Panc1 (cell line): Measurements from ENCODE around the gene NOTO. TPM values are rescaled to one million over a fixed set of nuclear protein-coding genes. Genes with fewer than 3 reads are reported as not detected.

Experiments used
- ATAC-seq: fragments of 200-7000 bp; cut with Tn5 transposase; 2 replicates; pipeline ENCODE4 v1.9.1; 2020; ENCODE audit warnings: mild to moderate bottlenecking, moderate library complexity
- BruUV-seq: library from RNA; stranded (reverse); fragments of 400-500 nt; replicated peaks from 2 replicates; lab custom pipeline; 2021; lab: Mats Ljungman, UMichigan
- CTCF ChIA-PET: fragments of 300-600 bp; sonication (Branson Sonifier 250); formaldehyde crosslinking; loops from one replicate; lab custom pipeline; 2022; ENCODE audit warnings: antibody characterized with exemption; lab: Charles Lee
- POLR2A ChIA-PET: fragments of 300-600 bp; sonication (Branson Sonifier 250); formaldehyde crosslinking; loops from one replicate; lab custom pipeline; 2022; ENCODE audit warnings: antibody characterized with exemption; lab: Charles Lee
- DNase-seq: peaks from one replicate; pipeline ENCODE4 v3.0.0-alpha.2; 2010; ENCODE audit warnings: low read depth, low spot score
- H3K27ac ChIP-seq: 2 replicates; pipeline ENCODE4 v1.5.1; 2011; ENCODE audit warnings: mild to moderate bottlenecking, low read length, inconsistent platforms
- H3K27me3 ChIP-seq: fragments of 200-500 bp; sonication (Bioruptor generic); 2 replicates; pipeline ENCODE4 v1.6.0; 2014; ENCODE audit warnings: low read length, inconsistent platforms; ENCODE audit not compliant: control insufficient read depth, insufficient read depth
- H3K36me3 ChIP-seq: fragments of 200-500 bp; sonication (Bioruptor generic); 2 replicates; pipeline ENCODE4 v1.5.1; 2014; ENCODE audit warnings: inconsistent platforms, mild to moderate bottlenecking, low read length, moderate library complexity; ENCODE audit not compliant: control insufficient read depth, insufficient read depth
- H3K4me1 ChIP-seq: 2 replicates; pipeline ENCODE4 v1.5.1; 2011; ENCODE audit warnings: inconsistent platforms, mild to moderate bottlenecking, low read length, moderate library complexity; ENCODE audit not compliant: control insufficient read depth, insufficient read depth
- H3K4me3 ChIP-seq, 2 experiments: 2 replicates each; pipeline ENCODE4 v1.5.1; 2011 to 2012; ENCODE audit warnings: low read depth in 2 of 2, low read length in 2 of 2, mild to moderate bottlenecking in 2 of 2, inconsistent platforms in 1 of 2, moderate library complexity in 1 of 2
- H3K9me3 ChIP-seq: fragments of 200-500 bp; sonication (Bioruptor generic); 2 replicates; pipeline ENCODE4 v1.5.1; 2014; ENCODE audit warnings: low read depth, mild to moderate bottlenecking, inconsistent platforms, low read length, moderate library complexity; ENCODE audit not compliant: control insufficient read depth, insufficient read depth
- CTCF ChIP-seq: fragments of 450-650 bp; IDR thresholded peaks from 2 replicates; pipeline ENCODE4 v1.5.1; 2017; ENCODE audit warnings: mild to moderate bottlenecking
- POLR2AphosphoS5 ChIP-seq: IDR thresholded peaks from 2 replicates; pipeline ENCODE4 v1.6.1; 2012; ENCODE audit warnings: mild to moderate bottlenecking, low read depth, low read length, moderate library complexity
- SIN3A ChIP-seq: IDR thresholded peaks from 2 replicates; pipeline ENCODE4 v1.6.1; 2012; ENCODE audit warnings: low read depth, mild to moderate bottlenecking, low read length, moderate library complexity, borderline replicate concordance; ENCODE audit not compliant: insufficient read depth
- TCF7L2 ChIP-seq: IDR thresholded peaks from 2 replicates; pipeline ENCODE4 v1.6.1; 2011; ENCODE audit warnings: mild to moderate bottlenecking, low read depth, low read length, inconsistent platforms
- in situ Hi-C: cut with HindIII; loops from 2 replicates; pipeline ENCODE4 v1.10.0; 2016; ENCODE audit warnings: low sequenced_read_pairs, low pct_unique_long_range_greater_than_20kb
- intact Hi-C: fragments of 100-400 bp; cut with micrococcal nuclease; formaldehyde crosslinking; loops from one replicate; pipeline ENCODE4 v1.10.0; 2022; ENCODE audit not compliant: unreplicated experiment
- total RNA-seq: library from RNA; stranded (reverse); gene quantifications from one replicate; pipeline ENCODE4 v1.2.1, GENCODE V29; 2021; ENCODE audit not compliant: unreplicated experiment
- TF ChIP-seq, protein P1 (sequence below), 2 experiments: IDR thresholded peaks; 2 replicates each; pipeline ENCODE4 v1.6.1; 2011 to 2012; ENCODE audit warnings: low read depth in 2 of 2, control low read depth in 1 of 2, low read length in 1 of 2, mild to moderate bottlenecking in 1 of 2, moderate library complexity in 1 of 2; ENCODE audit not compliant: insufficient read depth in 1 of 2

Gene NOTO
- total RNA-seq, 1 experiment from 2014 or later = 0.08 TPM

GRCh38 chr2:73215254-73215653, 12.9 kb downstream of the NOTO start:
- POLR2A ChIA-PET = no interaction called here

GRCh38 chr2:73217160-73217559, 14.8 kb downstream of the NOTO start:
- in situ Hi-C loops (no loop called here), intact Hi-C loops (no loop called here)
- no TSS peak for BruUV-seq
- H3K27me3 ChIP-seq = no peaks in the 10 kb centered on the region
- no peak overlapping the region for H3K4me3 ChIP-seq
- CTCF ChIA-PET = no interaction called here
- DNase-seq (no peak), ATAC-seq (no peak)
- peaks cover 2% of the 10 kb centered on the region; the same call in 1 of the 2 replicates for H3K36me3 ChIP-seq
- H3K9me3 ChIP-seq = no peaks in the 10 kb centered on the region
- POLR2A ChIA-PET = no interaction called here
- H3K4me1 ChIP-seq = peaks cover 6% of the 10 kb centered on the region; the same call in 1 of the 2 replicates
- TF ChIP-seq TCF7L2 (no peak), POLR2AphosphoS5 (no peak), CTCF (no peak), SIN3A (no peak)
- TF ChIP-seq, protein P1, sequence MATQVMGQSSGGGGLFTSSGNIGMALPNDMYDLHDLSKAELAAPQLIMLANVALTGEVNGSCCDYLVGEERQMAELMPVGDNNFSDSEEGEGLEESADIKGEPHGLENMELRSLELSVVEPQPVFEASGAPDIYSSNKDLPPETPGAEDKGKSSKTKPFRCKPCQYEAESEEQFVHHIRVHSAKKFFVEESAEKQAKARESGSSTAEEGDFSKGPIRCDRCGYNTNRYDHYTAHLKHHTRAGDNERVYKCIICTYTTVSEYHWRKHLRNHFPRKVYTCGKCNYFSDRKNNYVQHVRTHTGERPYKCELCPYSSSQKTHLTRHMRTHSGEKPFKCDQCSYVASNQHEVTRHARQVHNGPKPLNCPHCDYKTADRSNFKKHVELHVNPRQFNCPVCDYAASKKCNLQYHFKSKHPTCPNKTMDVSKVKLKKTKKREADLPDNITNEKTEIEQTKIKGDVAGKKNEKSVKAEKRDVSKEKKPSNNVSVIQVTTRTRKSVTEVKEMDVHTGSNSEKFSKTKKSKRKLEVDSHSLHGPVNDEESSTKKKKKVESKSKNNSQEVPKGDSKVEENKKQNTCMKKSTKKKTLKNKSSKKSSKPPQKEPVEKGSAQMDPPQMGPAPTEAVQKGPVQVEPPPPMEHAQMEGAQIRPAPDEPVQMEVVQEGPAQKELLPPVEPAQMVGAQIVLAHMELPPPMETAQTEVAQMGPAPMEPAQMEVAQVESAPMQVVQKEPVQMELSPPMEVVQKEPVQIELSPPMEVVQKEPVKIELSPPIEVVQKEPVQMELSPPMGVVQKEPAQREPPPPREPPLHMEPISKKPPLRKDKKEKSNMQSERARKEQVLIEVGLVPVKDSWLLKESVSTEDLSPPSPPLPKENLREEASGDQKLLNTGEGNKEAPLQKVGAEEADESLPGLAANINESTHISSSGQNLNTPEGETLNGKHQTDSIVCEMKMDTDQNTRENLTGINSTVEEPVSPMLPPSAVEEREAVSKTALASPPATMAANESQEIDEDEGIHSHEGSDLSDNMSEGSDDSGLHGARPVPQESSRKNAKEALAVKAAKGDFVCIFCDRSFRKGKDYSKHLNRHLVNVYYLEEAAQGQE (IDR thresholded peaks at IDR 0.05; ENCODE audit: insufficient read depth in 1 of 2, low read depth in 2 of 2, low read length in 1 of 2) = no peak
- no peak overlapping the region for H3K27ac ChIP-seq

More at GRCh38 chr2:73215254-73215653, 12.9 kb downstream of the NOTO start:
- Histone ChIP-seq H3K4me1 (peaks cover 6% of the 10 kb centered on the region; the same call in 1 of the 2 replicates), H3K4me3 (peak overlapping the region; percentile 68 to 90; a peak in 3 of 4 replicates), H3K27ac (peak overlapping the region; percentile 90), H3K9me3 (no peaks in the 10 kb centered on the region), H3K36me3 (no peaks in the 10 kb centered on the region; the same call in 1 of the 2 replicates), H3K27me3 (no peaks in the 10 kb centered on the region)
- BruUV-seq = no TSS peak
- CTCF ChIA-PET = no interaction called here
- no peak for ATAC-seq
- intact Hi-C loops = no loop called here
- TF ChIP-seq TCF7L2 (no peak), SIN3A (no peak), POLR2AphosphoS5 (no peak), CTCF (no peak)
- TF ChIP-seq, protein P1 (IDR thresholded peaks at IDR 0.05; ENCODE audit: insufficient read depth in 1 of 2, low read depth in 2 of 2, low read length in 1 of 2) = no peak
- in situ Hi-C loops = no loop called here
- DNase-seq = no peak
